H54 (cell line): ENCODE measurements around the gene FNDC5.

ENCODE experiments used
- DNase-seq: peaks from one replicate; pipeline ENCODE4 v3.0.0; 2011; ENCODE audit warnings: low spot score, mixed read lengths; ENCODE audit not compliant: insufficient read length
- FAIRE-seq: peaks from 3 replicates; lab custom pipeline; 2011; peaks lifted over from hg19 to GRCh38; lab: Jason Lieb, UNC
- POLR2A ChIP-seq: IDR thresholded peaks from 2 replicates; pipeline ENCODE4 v1.6.1; 2011; ENCODE audit warnings: low read depth, mild to moderate bottlenecking, low read length

Gene FNDC5

GRCh38 chr1:32871364-32872191 is 866 bp upstream of the FNDC5 start:
- no peak for TF ChIP-seq POLR2A
- FAIRE-seq (no peak), DNase-seq (no peak)

DNA sequence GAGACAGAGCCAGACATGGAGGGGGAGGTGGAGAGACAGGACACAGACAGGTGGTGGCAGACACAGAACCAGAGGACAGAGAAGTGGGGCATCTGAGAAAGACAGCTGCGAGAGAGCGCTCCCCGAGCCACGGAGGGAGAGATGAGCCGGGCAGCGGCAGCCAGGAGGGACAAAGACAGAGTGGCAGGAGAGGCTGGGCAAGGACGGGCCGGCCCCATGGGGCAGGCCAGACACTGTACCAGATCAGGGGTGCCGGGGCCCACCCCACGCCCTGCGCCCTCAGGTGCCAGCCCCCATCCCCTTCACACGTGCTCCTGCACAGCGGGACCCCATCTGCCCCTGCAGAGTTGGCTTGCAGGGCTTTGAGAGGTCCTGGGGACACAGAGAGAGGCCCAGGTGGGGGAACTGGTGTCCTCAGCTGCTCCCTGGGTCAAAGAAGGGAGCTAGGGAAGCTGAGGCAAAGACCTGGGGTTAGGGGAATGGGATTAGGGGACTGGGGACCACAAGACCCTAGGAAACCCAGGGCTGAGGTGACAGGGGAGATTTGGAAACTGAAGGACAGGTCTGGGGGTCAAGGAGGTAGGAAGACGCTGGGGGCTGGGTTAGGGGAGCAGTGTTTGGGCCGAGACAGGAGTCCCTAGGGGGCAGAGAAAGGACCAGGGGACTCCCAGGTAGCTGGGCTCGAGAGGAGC is 643 bp downstream of the FNDC5 start:
- no peak for FAIRE-seq

GRCh38 chr1:32868806-32869455 is 1.8 kb downstream of the FNDC5 start:
- TF ChIP-seq POLR2A = no peak
- no peak for FAIRE-seq
- DNase-seq = no peak

More for the DNA sequence above, 643 bp downstream of the FNDC5 start:
- DNase-seq = no peak
- TF ChIP-seq POLR2A = no peak

DNA sequence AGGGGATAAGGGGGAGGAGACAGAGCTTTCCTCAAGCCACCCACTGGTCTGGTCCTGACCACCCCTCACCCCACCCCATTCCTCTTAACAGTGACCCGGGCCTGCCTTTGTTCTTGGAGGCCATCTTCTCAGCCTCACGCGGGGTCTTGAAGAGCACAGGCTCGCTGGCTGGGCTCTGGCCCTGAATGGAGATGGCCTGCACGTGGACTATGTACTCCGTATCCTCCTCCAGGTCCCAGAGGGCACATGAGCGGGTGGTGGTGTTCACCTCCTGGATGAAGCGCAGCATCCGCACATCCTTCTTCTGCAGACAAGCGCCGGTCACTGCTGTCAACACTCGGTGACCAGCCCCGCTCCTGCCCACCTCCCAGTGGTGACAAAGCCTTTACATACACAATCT is 2.6 kb downstream of the FNDC5 start:
- no peak for DNase-seq
- no peak for TF ChIP-seq POLR2A
- no peak for FAIRE-seq

DNA sequence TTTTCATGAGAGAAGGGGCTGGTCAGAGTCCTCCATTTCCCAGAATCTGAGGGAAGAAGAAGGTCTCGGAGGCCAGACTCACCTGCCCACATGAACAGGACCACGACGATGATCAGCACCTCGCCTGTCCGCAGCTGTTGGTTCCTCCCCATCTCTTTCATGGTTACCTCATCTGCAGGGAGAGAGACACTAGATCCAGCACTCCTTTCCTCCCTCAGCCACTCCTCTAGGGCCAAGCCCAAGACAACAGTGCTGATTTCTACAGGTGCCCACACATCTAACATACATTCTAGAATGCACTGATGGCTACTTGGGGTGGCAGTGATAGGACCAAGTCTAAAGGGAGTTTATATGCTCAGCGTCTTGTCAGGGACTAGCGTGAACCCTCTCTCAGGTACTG is 3.0 kb downstream of the FNDC5 start:
- FAIRE-seq (no peak), DNase-seq (no peak)
- no peak for TF ChIP-seq POLR2A

DNA sequence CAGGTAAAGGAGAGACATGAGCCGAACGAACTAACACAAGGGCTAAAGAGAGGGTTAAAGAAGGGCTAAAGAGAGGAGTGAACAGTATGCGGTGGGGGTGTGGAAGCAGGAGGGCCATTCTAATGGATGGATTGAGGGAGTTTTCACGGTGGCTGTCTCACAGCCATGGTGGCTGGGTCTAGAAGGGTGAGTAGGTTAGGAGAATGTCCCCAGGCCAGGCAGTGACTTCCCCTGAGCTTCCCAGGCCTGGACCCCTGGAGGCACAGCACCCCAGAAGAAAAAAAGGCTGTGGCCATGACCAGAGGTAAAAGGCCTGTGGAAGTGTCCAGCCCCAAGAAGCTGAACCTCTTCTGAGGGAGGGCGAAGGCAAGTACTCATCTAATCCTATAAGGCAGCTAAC is 3.6 kb downstream of the FNDC5 start:
- TF ChIP-seq POLR2A = no peak
- FAIRE-seq = no peak

DNA sequence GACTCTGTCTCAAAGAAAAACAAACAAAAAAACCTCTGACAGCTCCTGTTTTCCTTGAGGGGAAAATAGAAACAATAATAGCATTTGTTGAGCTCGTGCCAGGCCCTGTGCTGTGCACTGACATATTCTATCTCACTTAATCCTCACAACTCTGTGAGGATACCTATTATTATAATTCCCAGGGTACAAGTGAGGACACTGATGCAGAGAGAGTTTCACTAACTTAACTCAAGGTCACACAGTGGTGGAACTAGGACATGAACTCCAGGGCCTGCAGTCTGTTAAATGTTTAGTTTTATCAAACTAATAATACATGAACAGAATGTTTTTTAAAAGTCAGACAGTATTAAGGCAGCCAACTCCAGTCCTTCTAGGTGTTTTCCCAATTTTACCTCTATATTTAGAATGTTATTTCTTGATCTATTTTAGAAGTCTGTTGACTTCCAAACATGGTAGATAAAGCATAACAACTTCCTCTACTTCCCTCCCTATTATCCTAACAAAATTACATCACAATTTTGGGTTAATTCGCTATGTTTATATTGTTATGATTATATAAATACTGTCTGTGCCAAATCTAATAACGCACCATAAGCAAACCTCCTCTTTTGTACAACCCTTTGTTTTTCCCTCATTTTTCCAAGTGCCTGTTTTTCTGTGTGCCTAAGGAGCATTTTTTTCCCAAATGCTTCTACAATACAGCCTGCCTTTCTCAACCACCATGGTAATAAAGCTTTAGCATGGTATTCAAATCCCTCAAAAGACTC is 4.9 kb downstream of the FNDC5 start:
- no peak for FAIRE-seq
- DNase-seq = no peak
- TF ChIP-seq POLR2A = no peak

More for the DNA sequence above, 3.6 kb downstream of the FNDC5 start:
- DNase-seq = no peak

DNA sequence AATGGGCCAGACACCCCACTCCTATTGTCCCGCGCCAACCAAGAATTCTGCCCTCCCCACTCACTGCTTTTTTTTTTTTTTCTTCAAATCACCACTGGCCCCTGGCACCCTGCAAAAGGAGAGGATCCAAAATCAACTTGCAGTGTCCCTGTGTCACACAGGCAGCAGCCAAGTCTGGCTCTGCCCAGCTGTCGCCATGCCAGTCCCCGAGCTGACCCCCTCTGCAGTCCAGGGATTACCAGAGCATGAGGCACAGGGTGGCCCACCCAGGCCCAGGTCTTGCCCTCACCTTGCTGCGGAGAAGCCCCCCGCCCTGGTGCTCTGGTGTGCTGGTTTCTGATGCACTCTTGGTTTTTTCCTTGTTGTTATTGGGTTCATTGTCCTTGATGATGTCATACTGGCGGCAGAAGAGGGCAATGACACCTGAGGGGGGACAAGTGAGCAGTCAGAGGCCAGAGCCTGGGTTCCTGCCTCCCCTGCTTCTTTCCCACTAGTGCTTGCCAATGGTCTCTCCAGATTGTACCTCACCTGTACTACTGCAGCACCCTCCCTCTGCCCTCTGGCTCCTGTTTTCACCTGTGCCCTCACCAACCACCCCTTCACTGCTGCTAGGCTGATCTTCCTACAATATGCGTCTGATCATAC is 6.2 kb downstream of the FNDC5 start:
- DNase-seq (no peak), FAIRE-seq (no peak)
- TF ChIP-seq POLR2A = no peak

DNA sequence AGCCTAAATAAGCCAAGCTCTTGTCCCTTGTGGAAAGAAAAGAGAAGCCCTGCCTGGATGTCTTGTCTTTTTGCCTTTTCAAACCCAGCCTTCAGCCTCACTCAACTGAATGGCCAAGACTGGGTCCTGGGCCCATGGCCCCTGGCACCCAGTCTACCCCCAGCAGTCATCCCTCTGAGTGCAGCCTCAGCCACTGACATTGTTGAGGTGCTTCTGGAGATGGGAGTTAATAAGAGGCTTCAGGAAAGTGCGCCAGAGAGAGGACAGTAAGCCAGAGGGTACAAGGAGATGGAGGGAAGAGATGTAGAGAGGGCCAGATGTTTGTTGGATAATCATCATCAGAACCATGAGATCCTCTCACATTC is 6.8 kb downstream of the FNDC5 start:
- no peak for DNase-seq
- no peak for FAIRE-seq
- no peak for TF ChIP-seq POLR2A

DNA sequence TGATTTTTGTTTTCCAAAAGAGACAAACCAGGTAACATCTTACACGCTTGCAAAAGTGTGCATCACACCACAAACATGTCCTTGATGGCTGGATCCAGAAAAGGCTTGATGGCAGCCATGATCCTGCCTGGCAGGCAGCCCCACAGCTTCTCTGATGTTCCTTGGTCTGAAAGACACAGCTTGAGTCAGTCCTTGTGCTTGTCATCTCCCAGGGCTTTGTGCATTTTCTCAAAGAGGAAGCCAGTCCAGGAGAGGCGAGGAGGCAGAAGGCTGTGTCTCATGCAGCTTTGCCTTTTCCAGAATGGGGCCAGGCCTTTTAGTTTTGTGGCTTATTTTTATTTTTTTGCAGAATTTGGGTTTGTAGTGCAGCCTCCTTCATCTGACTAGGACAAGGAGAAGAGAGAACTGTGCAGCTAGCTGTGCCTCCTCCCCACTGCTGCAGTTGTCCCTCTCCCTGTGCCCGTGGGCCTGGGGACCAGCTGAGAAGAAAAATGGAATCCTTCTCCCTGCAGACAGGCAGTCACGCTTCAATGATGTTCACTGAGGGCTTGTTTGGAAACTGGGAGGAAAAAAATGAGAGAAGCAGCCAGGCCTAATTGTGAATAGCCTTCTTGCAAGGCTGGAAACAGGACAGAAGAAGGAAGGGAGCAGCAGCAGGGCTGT is 7.4 kb downstream of the FNDC5 start:
- TF ChIP-seq POLR2A = no peak
- no peak for FAIRE-seq
- DNase-seq = no peak

- FAIRE-seq (no peak), DNase-seq (no peak)
- TF ChIP-seq POLR2A = no peak
These were observed 8.6 kb downstream of the FNDC5 start for GRCh38 chr1:32861904-32862695.

DNA sequence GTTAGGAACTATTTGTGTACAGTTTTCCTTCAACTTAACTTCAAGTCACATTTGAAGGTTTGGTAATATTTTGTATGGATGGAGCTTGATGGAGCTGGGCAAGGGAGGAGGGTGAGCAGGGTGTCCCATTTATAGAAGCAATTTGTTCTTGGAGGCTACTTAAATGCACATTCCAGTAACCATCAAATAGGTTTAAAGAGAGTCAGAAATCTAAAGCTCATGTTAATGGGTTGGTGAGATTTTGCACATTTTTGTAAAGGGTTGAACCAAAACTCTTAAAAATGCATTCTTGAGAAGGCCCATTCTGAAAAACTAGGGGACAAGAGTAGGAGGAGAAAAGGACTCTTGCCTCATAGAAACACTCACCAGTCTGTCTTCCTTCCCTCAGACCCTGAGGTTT is 10.1 kb downstream of the FNDC5 start:
- no peak for DNase-seq
- no peak for FAIRE-seq
- TF ChIP-seq POLR2A = no peak
